Skin epidermis (tissue), 12 donors: ENCODE measurements around the gene PARD6A.

Experiments
- H3K27ac ChIP-seq, 21 experiments: fragments of 200-600 bp; sonication (generic) in 11 of 21; one replicate each; pipeline ENCODE4 v1.5.0; 2020; ENCODE audit warnings: mild to moderate bottlenecking in 3 of 21, inconsistent platforms in 2 of 21, moderate library complexity in 2 of 21
- H3K4me3 ChIP-seq, 7 experiments: fragments of 200-600 bp; sonication (generic) in 2 of 7; one replicate each; pipeline ENCODE4 v1.5.0; 2020; ENCODE audit warnings: inconsistent platforms in 2 of 7, mild to moderate bottlenecking in 2 of 7, moderate library complexity in 1 of 7

PARD6A gene

GRCh38 chr16:67653128-67653788, 7.5 kb upstream of the PARD6A start:
- H3K27ac ChIP-seq: no peak overlapping the region
- H3K4me3 ChIP-seq: peak overlapping the region in 3 of 7 experiments; percentile 7 to 25 (median 18)

- Histone ChIP-seq H3K27ac (no peak overlapping the region), H3K4me3 (peak overlapping the region in 1 of 7 experiments; percentile 25)
These were observed 6.9 kb upstream of the PARD6A start for GRCh38 chr16:67653789-67654402.

- Histone ChIP-seq H3K4me3 (no peak overlapping the region), H3K27ac (no peak overlapping the region)
These were observed 6.3 kb upstream of the PARD6A start for GRCh38 chr16:67654403-67654911.

GRCh38 chr16:67655363-67655762, 5.4 kb upstream of the PARD6A start:
- Histone ChIP-seq H3K27ac (no peak overlapping the region), H3K4me3 (no peak overlapping the region)

- Histone ChIP-seq H3K4me3 (no peak overlapping the region), H3K27ac (no peak overlapping the region)
These were observed 4.3 kb upstream of the PARD6A start for GRCh38 chr16:67656344-67657016.

- no peak overlapping the region for H3K27ac ChIP-seq
- no peak overlapping the region for H3K4me3 ChIP-seq
These were observed 3.6 kb upstream of the PARD6A start for GRCh38 chr16:67657017-67657608.

GRCh38 chr16:67657751-67658518, 2.8 kb upstream of the PARD6A start:
- H3K4me3 ChIP-seq: no peak overlapping the region
- H3K27ac ChIP-seq: no peak overlapping the region

- H3K27ac ChIP-seq: peak overlapping the region in 17 of 21 experiments; percentile 62 to 91 (median 85)
These were observed 1.7 kb upstream of the PARD6A start for GRCh38 chr16:67658849-67659674.

GRCh38 chr16:67659675-67660563, 841 bp upstream of the PARD6A start, which contains the start of gene ACD:
TSS of gene ACD (minus strand) at chr16:67660260. CDS start at chr16:67660220, 40 bp downstream.
- peak within 1 kb of the TSS; percentile 46 to 91 (median 84) for H3K27ac ChIP-seq
- peak within 1 kb of the TSS; percentile 61 to 93 (median 74) for H3K4me3 ChIP-seq

More at GRCh38 chr16:67658849-67659674, 1.7 kb upstream of the PARD6A start:
- H3K4me3 ChIP-seq: peak overlapping the region; percentile 61 to 93 (median 74)

GRCh38 chr16:67661101-67661761, 471 bp downstream of the PARD6A start:
- H3K27ac ChIP-seq: peak overlapping the region in 15 of 21 experiments; percentile 6 to 81 (median 59)
- H3K4me3 ChIP-seq: peak overlapping the region; percentile 61 to 93 (median 74)

- Histone ChIP-seq H3K27ac (peak overlapping the region in 1 of 21 experiments; percentile 76), H3K4me3 (no peak overlapping the region)
These were observed 1.3 kb downstream of the PARD6A start for GRCh38 chr16:67661886-67662652.

GRCh38 chr16:67662653-67663010, 1.9 kb downstream of the PARD6A start:
- Histone ChIP-seq H3K4me3 (no peak overlapping the region), H3K27ac (no peak overlapping the region)

GRCh38 chr16:67663151-67663876, 2.6 kb downstream of the PARD6A start:
- Histone ChIP-seq H3K27ac (no peak overlapping the region), H3K4me3 (no peak overlapping the region)

GRCh38 chr16:67663877-67664222, 3.1 kb downstream of the PARD6A start:
- no peak overlapping the region for H3K4me3 ChIP-seq
- no peak overlapping the region for H3K27ac ChIP-seq

- no peak overlapping the region for H3K27ac ChIP-seq
- no peak overlapping the region for H3K4me3 ChIP-seq
These were observed 3.5 kb downstream of the PARD6A start for GRCh38 chr16:67664258-67664657.

- H3K27ac ChIP-seq: no peak overlapping the region
- H3K4me3 ChIP-seq: no peak overlapping the region
These were observed 4.1 kb downstream of the PARD6A start for GRCh38 chr16:67664871-67665270.
